Right atrium auricular region (tissue), 2 donors: ENCODE results near the gene LDLRAD3. TPM values are rescaled to one million over a fixed set of nuclear protein-coding genes. Genes with fewer than 3 reads are reported as not detected.

ENCODE experiments used
- DNase-seq: peaks from one replicate; pipeline ENCODE4 v3.0.0-alpha.2; 2019; ENCODE audit warnings: low spot score
- H3K27ac ChIP-seq, 2 donors: fragments of 200-600 bp; sonication (generic); 1 replicate in 1 of 2; 2 replicates in 1 of 2; pipeline ENCODE4 v1.5.1; 2016 to 2019
- H3K27me3 ChIP-seq, 2 donors: fragments of 200-600 bp; sonication (generic); one replicate each; pipeline versions ENCODE4 v1.5.1 to v1.6.0; 2017 to 2019
- H3K36me3 ChIP-seq: fragments of 200-600 bp; sonication (generic); one replicate; pipeline ENCODE4 v1.5.1; 2016
- H3K4me1 ChIP-seq, 2 donors: fragments of 200-600 bp; sonication (generic); one replicate each; pipeline versions ENCODE4 v1.5.1 to v1.6.0; 2017 to 2019
- H3K4me3 ChIP-seq, 2 donors: fragments of 200-600 bp; sonication (generic); 1 replicate in 1 of 2; 2 replicates in 1 of 2; pipeline ENCODE4 v1.5.1; 2017 to 2019; ENCODE audit warnings: mild to moderate bottlenecking in 1 of 2, moderate library complexity in 1 of 2
- H3K9me3 ChIP-seq, 2 donors: fragments of 200-600 bp; sonication (generic); one replicate each; pipeline ENCODE4 v1.5.1; 2019
- total RNA-seq, 2 donors: library from RNA; depleted of rRNA; stranded (reverse); fragments of >200 nt; gene quantifications; one replicate each; pipeline ENCODE4 v1.1.0, GENCODE V29; 2016
- TF ChIP-seq, protein P1 (sequence below), 2 donors: fragments of 200-600 bp; sonication (generic); IDR thresholded peaks; one replicate each; pipeline ENCODE4 v1.5.1; 2019; ENCODE audit warnings: antibody characterized with exemption in 2 of 2

LDLRAD3 gene
- total RNA-seq: 1 to 10 TPM; 3.6 to 7.0 TPM

- H3K4me1 ChIP-seq: peaks cover 0 to 15% of the 10 kb centered on the region in 2 donors
- peak within 1 kb of the TSS; percentile 42 to 49 for H3K27ac ChIP-seq
- TF ChIP-seq, protein P1, sequence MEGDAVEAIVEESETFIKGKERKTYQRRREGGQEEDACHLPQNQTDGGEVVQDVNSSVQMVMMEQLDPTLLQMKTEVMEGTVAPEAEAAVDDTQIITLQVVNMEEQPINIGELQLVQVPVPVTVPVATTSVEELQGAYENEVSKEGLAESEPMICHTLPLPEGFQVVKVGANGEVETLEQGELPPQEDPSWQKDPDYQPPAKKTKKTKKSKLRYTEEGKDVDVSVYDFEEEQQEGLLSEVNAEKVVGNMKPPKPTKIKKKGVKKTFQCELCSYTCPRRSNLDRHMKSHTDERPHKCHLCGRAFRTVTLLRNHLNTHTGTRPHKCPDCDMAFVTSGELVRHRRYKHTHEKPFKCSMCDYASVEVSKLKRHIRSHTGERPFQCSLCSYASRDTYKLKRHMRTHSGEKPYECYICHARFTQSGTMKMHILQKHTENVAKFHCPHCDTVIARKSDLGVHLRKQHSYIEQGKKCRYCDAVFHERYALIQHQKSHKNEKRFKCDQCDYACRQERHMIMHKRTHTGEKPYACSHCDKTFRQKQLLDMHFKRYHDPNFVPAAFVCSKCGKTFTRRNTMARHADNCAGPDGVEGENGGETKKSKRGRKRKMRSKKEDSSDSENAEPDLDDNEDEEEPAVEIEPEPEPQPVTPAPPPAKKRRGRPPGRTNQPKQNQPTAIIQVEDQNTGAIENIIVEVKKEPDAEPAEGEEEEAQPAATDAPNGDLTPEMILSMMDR (IDR thresholded peaks at IDR 0.05): no peak
- peak; percentile 80 for DNase-seq
- H3K9me3 ChIP-seq: no peaks in the 10 kb centered on the region
- H3K4me3 ChIP-seq: peak within 1 kb of the TSS; percentile 57 to 59
- no peaks in the 10 kb centered on the region for H3K27me3 ChIP-seq
- no peaks in the 10 kb centered on the region for H3K36me3 ChIP-seq
Measured at GRCh38 chr11:35943713-35944502, at the start of gene LDLRAD3. TSS of gene LDLRAD3 (plus strand) at chr11:35944062. CDS start at chr11:35944099, 37 bp downstream.

GRCh38 chr11:35897019-35897418, 46.8 kb upstream of the LDLRAD3 start:
- H3K27ac ChIP-seq: no peak overlapping the region
- H3K4me3 ChIP-seq: no peak overlapping the region
- TF ChIP-seq, protein P1 (IDR thresholded peaks at IDR 0.05): no peak
- H3K27me3 ChIP-seq: no peaks in the 10 kb centered on the region
- H3K4me1 ChIP-seq: no peaks in the 10 kb centered on the region
- no peaks in the 10 kb centered on the region for H3K36me3 ChIP-seq
- peaks cover 0 to 19% of the 10 kb centered on the region in 2 donors for H3K9me3 ChIP-seq
- no peak for DNase-seq

- no peak for DNase-seq
- Histone ChIP-seq H3K27me3 (no peaks in the 10 kb centered on the region), H3K9me3 (peaks cover 8 to 34% of the 10 kb centered on the region in 2 donors), H3K27ac (no peak overlapping the region), H3K36me3 (no peaks in the 10 kb centered on the region), H3K4me1 (no peaks in the 10 kb centered on the region), H3K4me3 (no peak overlapping the region)
- TF ChIP-seq, protein P1 (IDR thresholded peaks at IDR 0.05): no peak
Measured at GRCh38 chr11:35902961-35903360, 40.9 kb upstream of the LDLRAD3 start.

DNA sequence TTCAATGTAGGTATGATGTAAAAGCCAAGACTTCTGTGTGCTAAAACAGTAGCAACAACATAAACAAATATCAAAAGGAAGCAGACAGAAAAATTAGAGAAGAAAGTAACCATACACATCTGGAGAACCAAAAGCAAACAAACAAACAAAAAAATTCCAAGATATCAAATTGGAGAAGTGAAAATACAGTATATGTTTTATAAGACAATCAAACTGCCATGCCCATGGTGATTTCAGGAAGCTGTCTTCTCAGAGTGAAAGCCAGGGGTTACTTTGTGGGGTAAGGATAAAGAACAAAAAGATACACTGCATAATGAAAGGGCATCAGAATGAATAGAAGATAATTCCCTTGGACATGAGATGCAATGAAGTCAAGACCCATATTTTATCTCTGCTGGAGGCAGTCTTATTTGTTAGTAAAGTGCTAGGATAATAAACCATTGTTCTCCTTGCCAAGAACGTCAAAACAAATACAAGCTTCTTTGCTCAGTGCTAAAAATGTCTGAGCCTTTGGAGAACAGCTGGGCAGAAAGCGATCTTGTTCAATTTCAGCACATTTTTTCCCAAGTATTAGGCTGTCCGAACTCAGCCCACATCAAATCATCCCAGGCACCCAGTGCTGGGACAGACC, 38.1 kb upstream of the LDLRAD3 start:
- peaks cover 8 to 17% of the 10 kb centered on the region in 2 donors for H3K9me3 ChIP-seq
- no peak overlapping the region for H3K27ac ChIP-seq
- no peaks in the 10 kb centered on the region for H3K27me3 ChIP-seq
- H3K4me1 ChIP-seq: no peaks in the 10 kb centered on the region
- H3K4me3 ChIP-seq: no peak overlapping the region
- no peaks in the 10 kb centered on the region for H3K36me3 ChIP-seq
- DNase-seq: no peak
- TF ChIP-seq, protein P1 (IDR thresholded peaks at IDR 0.05): no peak

GRCh38 chr11:35906277-35906661, 37.6 kb upstream of the LDLRAD3 start:
- no peak overlapping the region for H3K4me3 ChIP-seq
- no peaks in the 10 kb centered on the region for H3K36me3 ChIP-seq
- peaks cover 8 to 17% of the 10 kb centered on the region in 2 donors for H3K9me3 ChIP-seq
- no peak overlapping the region for H3K27ac ChIP-seq
- no peak for DNase-seq
- TF ChIP-seq, protein P1 (IDR thresholded peaks at IDR 0.05): no peak
- no peaks in the 10 kb centered on the region for H3K27me3 ChIP-seq
- no peaks in the 10 kb centered on the region for H3K4me1 ChIP-seq
